ENCODE measurements around the gene OR4D2. TPM values are rescaled to one million over a fixed set of nuclear protein-coding genes. Genes with fewer than 3 reads are reported as not detected.
"Not testable (repeated sequence)": the region's sequence is repeated elsewhere in the genome, so short reads cannot be mapped to it uniquely, and the experiment has no call there.

The OR4D2 gene
- total and polyA plus RNA-seq, 7 donors = not detected

DNA sequence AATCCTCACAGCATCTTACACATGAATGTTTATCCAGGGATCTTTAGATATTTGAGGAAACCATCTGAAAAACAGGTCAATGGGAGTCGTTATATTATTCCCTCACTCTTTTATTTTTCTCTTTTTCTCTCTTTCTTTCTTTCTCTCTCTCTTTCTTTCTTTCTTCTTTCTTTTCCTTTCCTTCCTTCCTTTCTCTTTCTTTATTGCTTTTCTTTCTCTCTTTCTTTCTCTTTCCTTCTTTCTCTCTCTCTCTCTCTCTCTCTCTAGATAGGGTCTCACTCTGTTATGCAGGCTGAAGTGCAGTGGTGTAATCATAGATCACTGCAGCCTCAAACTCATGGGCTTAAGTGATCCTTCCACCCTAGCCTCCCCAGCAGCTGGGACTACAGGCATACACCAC is 38.9 kb upstream of the OR4D2 start:
- H3K9me3 ChIP-seq = no peaks in the 10 kb centered on the region
- DNase-seq = no peak
- 28 to 68% methylated on average over 1 of the region's 1 CpG for WGBS, 2 donors
- no peak overlapping the region for H3K4me3 ChIP-seq
- TF ChIP-seq POLR2A (IDR thresholded peaks at IDR 0.05) = no peak
- no peak for TF ChIP-seq POLR2AphosphoS5 (IDR thresholded peaks at IDR 0.05)
- TF ChIP-seq, protein P1, sequence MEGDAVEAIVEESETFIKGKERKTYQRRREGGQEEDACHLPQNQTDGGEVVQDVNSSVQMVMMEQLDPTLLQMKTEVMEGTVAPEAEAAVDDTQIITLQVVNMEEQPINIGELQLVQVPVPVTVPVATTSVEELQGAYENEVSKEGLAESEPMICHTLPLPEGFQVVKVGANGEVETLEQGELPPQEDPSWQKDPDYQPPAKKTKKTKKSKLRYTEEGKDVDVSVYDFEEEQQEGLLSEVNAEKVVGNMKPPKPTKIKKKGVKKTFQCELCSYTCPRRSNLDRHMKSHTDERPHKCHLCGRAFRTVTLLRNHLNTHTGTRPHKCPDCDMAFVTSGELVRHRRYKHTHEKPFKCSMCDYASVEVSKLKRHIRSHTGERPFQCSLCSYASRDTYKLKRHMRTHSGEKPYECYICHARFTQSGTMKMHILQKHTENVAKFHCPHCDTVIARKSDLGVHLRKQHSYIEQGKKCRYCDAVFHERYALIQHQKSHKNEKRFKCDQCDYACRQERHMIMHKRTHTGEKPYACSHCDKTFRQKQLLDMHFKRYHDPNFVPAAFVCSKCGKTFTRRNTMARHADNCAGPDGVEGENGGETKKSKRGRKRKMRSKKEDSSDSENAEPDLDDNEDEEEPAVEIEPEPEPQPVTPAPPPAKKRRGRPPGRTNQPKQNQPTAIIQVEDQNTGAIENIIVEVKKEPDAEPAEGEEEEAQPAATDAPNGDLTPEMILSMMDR (IDR thresholded peaks at IDR 0.05) = no peak
- no peak for TF ChIP-seq EP300 (IDR thresholded peaks at IDR 0.05)
- no peaks in the 10 kb centered on the region for H3K36me3 ChIP-seq
- no peaks in the 10 kb centered on the region for H3K4me1 ChIP-seq
- no peak overlapping the region for H3K27ac ChIP-seq
- intact Hi-C loops (cut with DNase I) = no loop called here
- peaks cover 0 to 3% (median 0%) of the 10 kb centered on the region in 3 donors for H3K27me3 ChIP-seq

DNA sequence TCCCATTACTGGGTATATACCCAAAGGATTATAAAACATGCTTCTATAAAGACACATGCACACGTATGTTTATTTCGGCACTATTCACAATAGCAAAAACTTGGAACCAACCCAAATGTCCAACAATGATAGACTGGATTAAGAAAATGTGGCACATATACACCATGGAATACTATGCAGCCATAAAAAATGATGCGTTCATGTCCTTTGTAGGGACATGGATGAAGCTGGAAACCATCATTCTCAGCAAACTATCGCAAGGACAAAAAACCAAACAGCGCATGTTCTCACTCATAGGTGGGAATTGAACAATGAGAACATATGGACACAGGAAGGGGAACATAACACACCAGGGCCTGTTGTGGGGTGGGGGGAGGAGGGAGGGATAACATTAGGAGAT is 34.1 kb upstream of the OR4D2 start:
- DNase-seq; H3K4me3 ChIP-seq; H3K9me3 ChIP-seq; H3K36me3 ChIP-seq; H3K4me1 ChIP-seq; H3K27ac ChIP-seq; intact Hi-C loops (cut with DNase I): not testable (repeated sequence)
- H3K27me3 ChIP-seq = peaks cover 0 to 21% (median 0%) of the 10 kb centered on the region in 3 donors
- 94 to 96% methylated on average over 5 of the region's 5 CpGs for WGBS, 2 donors

DNA sequence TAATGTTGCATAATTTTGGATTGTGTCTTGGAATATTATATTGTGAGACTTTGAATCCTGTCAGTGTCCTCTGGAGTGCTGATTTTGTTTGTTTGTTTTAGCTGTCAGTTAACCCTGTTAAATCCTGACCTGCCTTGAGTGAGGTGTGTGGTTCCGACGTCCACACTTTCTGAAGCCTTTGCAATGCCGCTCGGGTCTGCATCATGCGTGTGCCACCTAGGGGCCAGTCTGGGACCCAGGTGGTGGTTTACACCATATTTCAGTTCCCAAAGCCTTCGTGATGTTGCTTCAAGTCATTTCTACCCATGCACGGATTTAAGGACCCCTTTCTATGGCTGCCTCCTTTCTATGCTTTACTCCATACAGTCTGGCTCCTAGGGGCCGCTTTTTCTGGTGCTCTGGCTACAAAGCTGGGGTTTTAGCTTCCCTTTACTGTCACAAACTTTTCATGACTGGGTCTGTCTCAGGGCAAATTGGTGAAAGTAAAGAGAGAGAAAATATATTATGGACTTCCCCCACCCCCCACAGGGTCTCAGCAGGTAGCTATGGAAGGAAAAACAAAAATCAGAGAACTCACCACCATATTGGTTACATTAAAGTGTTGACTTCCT is 30.0 kb upstream of the OR4D2 start:
- 19 to 35% methylated on average over 8 of the region's 8 CpGs for WGBS, 2 donors
- DNase-seq = no peak
- H3K27ac ChIP-seq = no peak overlapping the region
- TF ChIP-seq, protein P1 (IDR thresholded peaks at IDR 0.05) = no peak
- no peak overlapping the region for H3K4me3 ChIP-seq
- H3K36me3 ChIP-seq = no peaks in the 10 kb centered on the region
- peaks cover 0 to 27% (median 0%) of the 10 kb centered on the region in 3 donors for H3K27me3 ChIP-seq
- H3K4me1 ChIP-seq = no peaks in the 10 kb centered on the region
- no peaks in the 10 kb centered on the region for H3K9me3 ChIP-seq
- intact Hi-C loops (cut with DNase I) = no loop called here

DNA sequence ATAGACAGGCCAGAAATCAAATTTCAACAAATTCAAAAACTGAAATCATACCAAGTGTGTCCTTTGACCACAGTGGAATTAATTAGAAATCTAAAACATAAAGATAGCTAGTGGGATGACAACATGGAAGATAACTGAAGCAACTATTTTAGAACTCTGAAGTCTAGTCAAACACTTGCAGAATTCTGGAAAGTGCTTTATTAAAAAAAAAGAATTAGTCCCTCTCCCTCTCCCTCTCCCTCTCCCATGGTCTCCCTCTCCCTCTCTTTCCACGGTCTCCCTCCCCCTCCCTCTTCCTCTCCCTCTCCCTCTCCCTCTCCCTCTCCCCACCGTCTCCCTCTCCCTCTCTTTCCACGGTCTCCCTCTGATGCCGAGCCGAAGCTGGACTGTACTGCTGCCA is 25.3 kb upstream of the OR4D2 start:
- intact Hi-C loops (cut with DNase I) = no loop called here
- WGBS, 2 donors = 85 to 89% methylated on average over 5 of the region's 5 CpGs
- no peaks in the 10 kb centered on the region for H3K4me1 ChIP-seq

DNA sequence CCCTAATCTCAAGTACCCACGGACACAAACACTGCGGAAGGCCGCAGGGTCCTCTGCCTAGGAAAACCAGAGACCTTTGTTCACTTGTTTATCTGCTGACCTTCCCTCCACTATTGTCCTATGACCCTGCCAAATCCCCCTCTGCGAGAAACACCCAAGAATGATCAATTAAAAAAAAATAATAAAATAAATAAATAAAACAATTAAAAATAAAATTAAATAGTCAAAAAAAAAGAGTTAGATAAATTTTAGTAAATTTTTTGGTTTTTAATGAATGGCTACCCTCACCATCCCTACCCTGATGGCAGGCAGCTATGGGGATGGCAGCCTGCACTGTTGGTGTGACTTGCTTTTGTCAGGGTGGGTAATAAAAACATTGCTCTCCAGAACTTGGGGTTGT is 23.4 kb upstream of the OR4D2 start:
- H3K9me3 ChIP-seq = peaks cover 0 to 17% (median 10%) of the 10 kb centered on the region in 4 donors
- H3K4me1 ChIP-seq; H3K27ac ChIP-seq; H3K27me3 ChIP-seq; H3K36me3 ChIP-seq; intact Hi-C loops (cut with DNase I); H3K4me3 ChIP-seq; DNase-seq: not testable (repeated sequence)
- 76 to 83% methylated on average over 4 of the region's 4 CpGs for WGBS, 2 donors

More for the DNA sequence above, 25.3 kb upstream of the OR4D2 start:
- no peak for DNase-seq
- no peak overlapping the region for H3K27ac ChIP-seq
- peaks cover 0 to 17% (median 10%) of the 10 kb centered on the region in 4 donors for H3K9me3 ChIP-seq
- no peak for TF ChIP-seq POLR2A (IDR thresholded peaks at IDR 0.05)
- H3K27me3 ChIP-seq = peaks cover 0 to 10% (median 0%) of the 10 kb centered on the region in 3 donors
- H3K36me3 ChIP-seq = no peaks in the 10 kb centered on the region
- no peak overlapping the region for H3K4me3 ChIP-seq

DNA sequence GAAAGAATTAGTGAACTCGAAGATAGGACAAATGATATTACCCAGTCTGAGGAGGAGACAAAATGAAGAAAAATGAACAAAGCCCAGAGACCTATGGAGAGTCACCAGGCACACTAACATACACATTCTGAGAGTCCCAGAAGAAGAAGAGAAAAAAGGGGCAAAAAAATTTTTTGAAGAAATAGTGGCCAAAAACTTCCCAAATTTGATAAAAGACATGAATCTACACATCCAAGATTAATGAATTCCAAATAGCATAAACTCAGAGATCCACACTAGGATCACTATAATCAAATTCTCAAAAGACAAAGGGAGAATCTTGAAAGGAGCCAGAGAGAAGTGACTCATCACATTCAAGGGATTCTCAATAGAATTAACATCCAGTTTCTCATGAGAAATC is 22.0 kb upstream of the OR4D2 start:
- H3K27me3 ChIP-seq = no peaks in the 10 kb centered on the region
- no peak for TF ChIP-seq POLR2A (IDR thresholded peaks at IDR 0.05)
- TF ChIP-seq, protein P1 (IDR thresholded peaks at IDR 0.05) = no peak
- TF ChIP-seq EP300 (IDR thresholded peaks at IDR 0.05) = no peak
- TF ChIP-seq POLR2AphosphoS5 (IDR thresholded peaks at IDR 0.05) = no peak
- no peak overlapping the region for H3K4me3 ChIP-seq
- WGBS, 2 donors = 88 to 92% methylated on average over 1 of the region's 1 CpG
- H3K36me3 ChIP-seq = no peaks in the 10 kb centered on the region
- no peaks in the 10 kb centered on the region for H3K4me1 ChIP-seq
- H3K9me3 ChIP-seq = peaks cover 0 to 17% (median 10%) of the 10 kb centered on the region in 4 donors
- no peak overlapping the region for H3K27ac ChIP-seq
- intact Hi-C loops (cut with DNase I) = no loop called here
- DNase-seq = no peak
